GM12878 (cell line): Measurements from ENCODE around the gene CETP. TPM values are rescaled to one million over a fixed set of nuclear protein-coding genes. Genes with fewer than 3 reads are reported as not detected.
A peak's percentile ranks its signal among the peaks of the same experiment; 100 is the strongest.

Source experiments
- CBX5 ChIP-seq: sonication (generic); IDR thresholded peaks from 2 replicates; pipeline ENCODE4 v1.6.1; 2016; ENCODE audit warnings: low read depth, moderate library complexity, mild to moderate bottlenecking, inconsistent platforms
- DPF2 ChIP-seq: fragments of 450-650 bp; IDR thresholded peaks from 2 replicates; pipeline ENCODE4 v1.6.1; 2017; ENCODE audit warnings: mild to moderate bottlenecking
- E4F1 ChIP-seq: fragments of 450-650 bp; IDR thresholded peaks from 2 replicates; pipeline ENCODE4 v1.6.1; 2018; ENCODE audit warnings: borderline replicate concordance, mild to moderate bottlenecking; ENCODE audit not compliant: partially characterized antibody
- EZH2 ChIP-seq: IDR thresholded peaks from 2 replicates; pipeline ENCODE4 v1.6.1; 2012; ENCODE audit warnings: low read depth, mild to moderate bottlenecking, control low read depth, inconsistent platforms, low read length, borderline replicate concordance; ENCODE audit not compliant: control insufficient read depth
- IKZF2 ChIP-seq, 2 experiments: fragments of 450-650 bp; IDR thresholded peaks; 2 replicates each; pipeline ENCODE4 v1.6.1; 2017; ENCODE audit warnings: mild to moderate bottlenecking in 2 of 2, moderate library complexity in 2 of 2
- MEF2B ChIP-seq: fragments of 450-650 bp; IDR thresholded peaks from 2 replicates; pipeline ENCODE4 v1.6.1; 2018; ENCODE audit warnings: mild to moderate bottlenecking, moderate library complexity; ENCODE audit not compliant: partially characterized antibody, poor library complexity, severe bottlenecking
- MLLT1 ChIP-seq: fragments of 450-650 bp; IDR thresholded peaks from 2 replicates; pipeline ENCODE4 v1.6.1; 2016; ENCODE audit warnings: mild to moderate bottlenecking
- MTA3 ChIP-seq: IDR thresholded peaks from 2 replicates; pipeline ENCODE4 v1.6.1; 2012; ENCODE audit warnings: low read length, inconsistent platforms, borderline replicate concordance
- NR2C1 ChIP-seq: fragments of 450-650 bp; IDR thresholded peaks from 2 replicates; pipeline ENCODE4 v1.6.1; 2017; ENCODE audit warnings: antibody characterized with exemption, mild to moderate bottlenecking, moderate library complexity
- NR2F1 ChIP-seq: fragments of 450-650 bp; conservative IDR thresholded peaks from 2 replicates; pipeline ENCODE4 v1.6.1; 2017; ENCODE audit warnings: mild to moderate bottlenecking
- POLR2AphosphoS5 ChIP-seq: IDR thresholded peaks from 2 replicates; pipeline ENCODE4 v1.6.1; 2011; ENCODE audit warnings: mild to moderate bottlenecking, low read length, inconsistent platforms
- RB1 ChIP-seq: fragments of 450-650 bp; formaldehyde crosslinking; IDR thresholded peaks from 2 replicates; pipeline ENCODE4 v1.6.1; 2017; ENCODE audit warnings: mild to moderate bottlenecking, borderline replicate concordance
- SIN3A ChIP-seq: IDR thresholded peaks from 2 replicates; pipeline ENCODE4 v1.6.1; 2012; ENCODE audit warnings: low read depth, low read length, improper control_type of control experiment
- SPI1 ChIP-seq: IDR thresholded peaks from 2 replicates; pipeline ENCODE4 v1.6.1; 2011; ENCODE audit warnings: low read depth, mild to moderate bottlenecking, low read length, moderate library complexity, borderline replicate concordance; ENCODE audit not compliant: insufficient read depth
- TCF3 ChIP-seq: IDR thresholded peaks from 2 replicates; pipeline ENCODE4 v1.6.1; 2012; ENCODE audit warnings: low read depth, mild to moderate bottlenecking, low read length, borderline replicate concordance; ENCODE audit not compliant: insufficient read depth
- ZNF217 ChIP-seq: fragments of 450-650 bp; IDR thresholded peaks from 2 replicates; pipeline ENCODE4 v1.6.1; 2017; ENCODE audit warnings: antibody characterized with exemption, mild to moderate bottlenecking
- polyA plus RNA-seq, 11 experiments: library from polyadenylated mRNA; depleted of rRNA in 4 of 11; unstranded in 6 of 11; stranded (reverse) in 5 of 11; fragments of >200 nt; fragmentation: Nextera tagmentation in 4 of 11; fragmentation: Illumina TruSeq in 1 of 11; extraction: Ambion mirVana in 4 of 11; extraction: Trizol in 1 of 11; gene quantifications; 1 replicate in 1 of 11; 2 replicates in 10 of 11; pipeline versions ENCODE4 v1.2.1 to v1.2.3, GENCODE V29; 2011 to 2016; ENCODE audit warnings: inconsistent platforms in 2 of 11, missing spikeins in 2 of 11, low read depth in 1 of 11
- total RNA-seq, 4 experiments: library from RNA; depleted of rRNA in 3 of 4; stranded (reverse); fragments of >200 nt in 3 of 4; fragmentation: Illumina TruSeq in 1 of 4; extraction: Trizol in 1 of 4; gene quantifications; 2 replicates each; pipeline versions ENCODE4 v1.2.1 to v1.2.3, GENCODE V29; 2013 to 2021
- TF ChIP-seq, protein P1 (sequence below): fragments of 450-650 bp; formaldehyde crosslinking; IDR thresholded peaks from 2 replicates; pipeline ENCODE4 v1.4.0; 2020; ENCODE audit warnings: mild to moderate bottlenecking, moderate library complexity
- TF ChIP-seq, protein P2 (sequence below): fragments of 450-650 bp; IDR thresholded peaks from 2 replicates; pipeline ENCODE4 v1.6.1; 2017; ENCODE audit warnings: mild to moderate bottlenecking, moderate library complexity

Gene CETP
- total and polyA plus RNA-seq, 10 of the 15 experiments (the other 5 are each of a cell fraction or from before 2014, with no cell fraction given) = 1.2 to 6.4 (median 2.1) TPM

DNA sequence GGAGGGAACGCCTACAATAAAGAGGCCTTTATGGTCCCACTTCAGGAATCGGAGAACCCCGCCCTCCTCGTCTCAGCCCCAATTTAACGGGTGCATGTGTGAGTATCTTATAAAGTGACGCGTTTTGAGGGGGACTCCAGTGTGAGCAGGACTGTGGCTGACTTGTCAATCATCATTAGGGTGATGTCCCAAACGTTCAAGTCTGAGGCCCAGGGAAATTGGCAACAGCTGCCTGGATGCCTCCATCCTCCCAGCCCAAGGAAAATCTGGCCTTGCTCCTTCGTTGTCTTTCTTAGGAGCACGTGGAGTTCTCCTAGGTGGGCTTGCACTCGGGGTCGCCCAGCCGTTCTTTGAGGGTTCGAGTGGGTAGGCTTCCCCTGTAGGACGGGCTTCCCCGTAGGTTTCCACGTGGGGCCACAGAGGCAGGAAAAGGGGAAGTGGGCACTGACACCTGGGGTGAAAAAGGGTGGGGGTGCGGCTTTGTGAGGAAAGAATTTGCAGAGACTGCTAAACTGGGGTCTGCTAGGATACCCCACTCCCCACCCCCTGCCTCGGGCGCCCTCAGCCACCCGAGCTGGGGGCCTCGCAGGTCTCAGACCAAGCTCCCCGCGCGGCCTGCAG lies 30.4 kb upstream of the CETP start (continued):
- TF ChIP-seq MLLT1 (peak; percentile 51; the same call in 1 of the 2 replicates), RB1 (no peak), MEF2B (peak; percentile 75), DPF2 (peak; percentile 99), SPI1 (peak; percentile 99), E4F1 (no peak), POLR2AphosphoS5 (no peak), SIN3A (0 out of 2 replicates have a peak, but pooled peaks have one; percentile 75), CBX5 (0 out of 2 replicates have a peak, but pooled peaks have one; percentile 20), IKZF2 (IDR thresholded peaks at IDR 0.05) (peak; percentile 95), MTA3 (0 out of 2 replicates have a peak, but pooled peaks have one; percentile 61), TCF3 (peak; percentile 95; the same call in 1 of the 2 replicates), ZNF217 (peak; percentile 57; the same call in 1 of the 2 replicates), EZH2 (no peak), NR2C1 (no peak), NR2F1 (peak; percentile 91)
- TF ChIP-seq, protein P1, sequence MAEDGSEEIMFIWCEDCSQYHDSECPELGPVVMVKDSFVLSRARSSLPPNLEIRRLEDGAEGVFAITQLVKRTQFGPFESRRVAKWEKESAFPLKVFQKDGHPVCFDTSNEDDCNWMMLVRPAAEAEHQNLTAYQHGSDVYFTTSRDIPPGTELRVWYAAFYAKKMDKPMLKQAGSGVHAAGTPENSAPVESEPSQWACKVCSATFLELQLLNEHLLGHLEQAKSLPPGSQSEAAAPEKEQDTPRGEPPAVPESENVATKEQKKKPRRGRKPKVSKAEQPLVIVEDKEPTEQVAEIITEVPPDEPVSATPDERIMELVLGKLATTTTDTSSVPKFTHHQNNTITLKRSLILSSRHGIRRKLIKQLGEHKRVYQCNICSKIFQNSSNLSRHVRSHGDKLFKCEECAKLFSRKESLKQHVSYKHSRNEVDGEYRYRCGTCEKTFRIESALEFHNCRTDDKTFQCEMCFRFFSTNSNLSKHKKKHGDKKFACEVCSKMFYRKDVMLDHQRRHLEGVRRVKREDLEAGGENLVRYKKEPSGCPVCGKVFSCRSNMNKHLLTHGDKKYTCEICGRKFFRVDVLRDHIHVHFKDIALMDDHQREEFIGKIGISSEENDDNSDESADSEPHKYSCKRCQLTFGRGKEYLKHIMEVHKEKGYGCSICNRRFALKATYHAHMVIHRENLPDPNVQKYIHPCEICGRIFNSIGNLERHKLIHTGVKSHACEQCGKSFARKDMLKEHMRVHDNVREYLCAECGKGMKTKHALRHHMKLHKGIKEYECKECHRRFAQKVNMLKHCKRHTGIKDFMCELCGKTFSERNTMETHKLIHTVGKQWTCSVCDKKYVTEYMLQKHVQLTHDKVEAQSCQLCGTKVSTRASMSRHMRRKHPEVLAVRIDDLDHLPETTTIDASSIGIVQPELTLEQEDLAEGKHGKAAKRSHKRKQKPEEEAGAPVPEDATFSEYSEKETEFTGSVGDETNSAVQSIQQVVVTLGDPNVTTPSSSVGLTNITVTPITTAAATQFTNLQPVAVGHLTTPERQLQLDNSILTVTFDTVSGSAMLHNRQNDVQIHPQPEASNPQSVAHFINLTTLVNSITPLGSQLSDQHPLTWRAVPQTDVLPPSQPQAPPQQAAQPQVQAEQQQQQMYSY (CRISPR knock-in tag) = no peak
- TF ChIP-seq, protein P2, sequence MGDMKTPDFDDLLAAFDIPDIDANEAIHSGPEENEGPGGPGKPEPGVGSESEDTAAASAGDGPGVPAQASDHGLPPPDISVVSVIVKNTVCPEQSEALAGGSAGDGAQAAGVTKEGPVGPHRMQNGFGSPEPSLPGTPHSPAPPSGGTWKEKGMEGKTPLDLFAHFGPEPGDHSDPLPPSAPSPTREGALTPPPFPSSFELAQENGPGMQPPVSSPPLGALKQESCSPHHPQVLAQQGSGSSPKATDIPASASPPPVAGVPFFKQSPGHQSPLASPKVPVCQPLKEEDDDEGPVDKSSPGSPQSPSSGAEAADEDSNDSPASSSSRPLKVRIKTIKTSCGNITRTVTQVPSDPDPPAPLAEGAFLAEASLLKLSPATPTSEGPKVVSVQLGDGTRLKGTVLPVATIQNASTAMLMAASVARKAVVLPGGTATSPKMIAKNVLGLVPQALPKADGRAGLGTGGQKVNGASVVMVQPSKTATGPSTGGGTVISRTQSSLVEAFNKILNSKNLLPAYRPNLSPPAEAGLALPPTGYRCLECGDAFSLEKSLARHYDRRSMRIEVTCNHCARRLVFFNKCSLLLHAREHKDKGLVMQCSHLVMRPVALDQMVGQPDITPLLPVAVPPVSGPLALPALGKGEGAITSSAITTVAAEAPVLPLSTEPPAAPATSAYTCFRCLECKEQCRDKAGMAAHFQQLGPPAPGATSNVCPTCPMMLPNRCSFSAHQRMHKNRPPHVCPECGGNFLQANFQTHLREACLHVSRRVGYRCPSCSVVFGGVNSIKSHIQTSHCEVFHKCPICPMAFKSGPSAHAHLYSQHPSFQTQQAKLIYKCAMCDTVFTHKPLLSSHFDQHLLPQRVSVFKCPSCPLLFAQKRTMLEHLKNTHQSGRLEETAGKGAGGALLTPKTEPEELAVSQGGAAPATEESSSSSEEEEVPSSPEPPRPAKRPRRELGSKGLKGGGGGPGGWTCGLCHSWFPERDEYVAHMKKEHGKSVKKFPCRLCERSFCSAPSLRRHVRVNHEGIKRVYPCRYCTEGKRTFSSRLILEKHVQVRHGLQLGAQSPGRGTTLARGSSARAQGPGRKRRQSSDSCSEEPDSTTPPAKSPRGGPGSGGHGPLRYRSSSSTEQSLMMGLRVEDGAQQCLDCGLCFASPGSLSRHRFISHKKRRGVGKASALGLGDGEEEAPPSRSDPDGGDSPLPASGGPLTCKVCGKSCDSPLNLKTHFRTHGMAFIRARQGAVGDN = peak; percentile 95
